CD4-positive, alpha-beta T cell treated with Interleukin-4 for 4 hours (primary cell): Measurements from ENCODE around the gene ZNF219.
"Not testable (repeated sequence)": the region's sequence is repeated elsewhere in the genome, so short reads cannot be mapped to it uniquely, and the experiment has no call there.

Experiments
- DNase-seq: peaks from one replicate; pipeline ENCODE4 v3.0.0-alpha.2; 2020

Gene ZNF219

GRCh38 chr14:21041676-21042433 lies 56.6 kb downstream of the ZNF219 start, which contains the start of gene RNASE7:
TSS of gene RNASE7 (plus strand) at chr14:21042362. CDS start at chr14:21042993, 631 bp downstream.
- no peak for DNase-seq

- DNase-seq: not testable (repeated sequence)
Measured at GRCh38 chr14:21040941-21041340, 57.5 kb downstream of the ZNF219 start.

- no peak for DNase-seq
Measured at GRCh38 chr14:21040370-21040925, 58.0 kb downstream of the ZNF219 start.
